H1 (cell line): ENCODE data around the gene ATP11A. TPM values are rescaled to one million over a fixed set of nuclear protein-coding genes. Genes with fewer than 3 reads are reported as not detected.

ENCODE experiments used
- CTCF ChIA-PET: fragments of 300-600 bp; sonication (Branson Sonifier 250); formaldehyde crosslinking; loops from one replicate; lab custom pipeline; 2021; ENCODE audit not compliant: partially characterized antibody; lab: Charles Lee
- POLR2A ChIA-PET: fragments of 300-600 bp; sonication (Branson Sonifier 250); formaldehyde crosslinking; loops from one replicate; lab custom pipeline; 2021; ENCODE audit warnings: inconsistent platforms; ENCODE audit not compliant: partially characterized antibody; lab: Charles Lee
- DNase-seq, 2 experiments: peaks; one replicate each; pipeline versions ENCODE4 v3.0.0 to v3.0.0-alpha.2; 2010 to 2022; ENCODE audit warnings: low spot score in 2 of 2, low read depth in 1 of 2, mixed read lengths in 1 of 2
- FAIRE-seq: peaks from 2 replicates; lab custom pipeline; 2011; peaks lifted over from hg19 to GRCh38; lab: Jason Lieb, UNC
- H2AFZ ChIP-seq: 2 replicates; pipeline ENCODE4 v1.8.1; 2012; ENCODE audit warnings: low read length, inconsistent platforms
- H2AK5ac ChIP-seq: 2 replicates; pipeline ENCODE4 v1.6.1; 2013; ENCODE audit warnings: low read depth, low read length
- H2BK120ac ChIP-seq: replicated peaks from 2 replicates; pipeline ENCODE3; 2013; ENCODE audit warnings: low read depth, low read length, inconsistent platforms
- H2BK12ac ChIP-seq: 2 replicates; pipeline ENCODE4 v1.6.1; 2013; ENCODE audit warnings: low read depth, low read length
- H2BK15ac ChIP-seq: 2 replicates; pipeline ENCODE4 v1.6.1; 2013; ENCODE audit warnings: low read length
- H2BK20ac ChIP-seq: 2 replicates; pipeline ENCODE4 v1.6.1; 2013; ENCODE audit warnings: low read length
- H2BK5ac ChIP-seq: 2 replicates; pipeline ENCODE4 v1.6.1; 2013; ENCODE audit warnings: low read depth, low read length
- H3K14ac ChIP-seq: 2 replicates; pipeline ENCODE4 v1.6.1; 2013; ENCODE audit warnings: inconsistent platforms; ENCODE audit not compliant: insufficient read length
- H3K18ac ChIP-seq: 2 replicates; pipeline ENCODE4 v1.6.1; 2013; ENCODE audit warnings: low read length; ENCODE audit errors: extremely low read depth
- H3K23ac ChIP-seq: 2 replicates; pipeline ENCODE4 v1.6.1; 2013; ENCODE audit warnings: inconsistent platforms; ENCODE audit not compliant: insufficient read length
- H3K23me2 ChIP-seq: 2 replicates; pipeline ENCODE4 v1.6.1; 2013; ENCODE audit warnings: low read depth, low read length
- H3K27ac ChIP-seq: 2 replicates; pipeline ENCODE4 v1.6.1; 2011; ENCODE audit warnings: low read depth, low read length, inconsistent platforms
- H3K27me3 ChIP-seq, 4 experiments: replicated peaks in 1 of 4; 1 replicate in 1 of 4; 2 replicates in 3 of 4; pipeline versions ENCODE4 v1.6.1 to v1.8.1; 2011 to 2013; ENCODE audit warnings: low read length in 3 of 4, mild to moderate bottlenecking in 3 of 4, inconsistent platforms in 2 of 4, mixed read lengths in 2 of 4, moderate library complexity in 1 of 4; ENCODE audit not compliant: control insufficient read depth in 3 of 4, insufficient read depth in 3 of 4; ENCODE audit errors: extremely low read depth in 1 of 4
- H3K36me3 ChIP-seq, 4 experiments: 2 replicates each; pipeline versions ENCODE4 v1.6.1 to v1.8.1; 2011 to 2013; ENCODE audit warnings: mild to moderate bottlenecking in 4 of 4, low read length in 3 of 4, moderate library complexity in 2 of 4, control low read depth in 1 of 4, inconsistent platforms in 1 of 4; ENCODE audit not compliant: insufficient read depth in 4 of 4, control insufficient read depth in 2 of 4
- H3K4ac ChIP-seq: replicated peaks from 2 replicates; pipeline ENCODE3; 2013; ENCODE audit warnings: low read length, low read depth, mixed read lengths, inconsistent platforms; ENCODE audit not compliant: insufficient read length
- H3K4me1 ChIP-seq, 4 experiments: replicated peaks in 1 of 4; 1 replicate in 1 of 4; 2 replicates in 3 of 4; pipeline versions ENCODE4 v1.6.1 to v1.8.1; 2011 to 2013; ENCODE audit warnings: low read length in 3 of 4, inconsistent platforms in 2 of 4, mixed read lengths in 1 of 4; ENCODE audit not compliant: insufficient read depth in 4 of 4, control insufficient read depth in 3 of 4
- H3K4me2 ChIP-seq, 2 experiments: 2 replicates each; pipeline versions ENCODE4 v1.6.1 to v1.8.1; 2011 to 2013; ENCODE audit warnings: low read depth in 2 of 2, low read length in 2 of 2, control low read depth in 1 of 2, inconsistent platforms in 1 of 2, mild to moderate bottlenecking in 1 of 2; ENCODE audit not compliant: insufficient read depth in 1 of 2
- H3K4me3 ChIP-seq, 4 experiments: fragments of 200-600, 300-600 bp in 1 of 4; sonication (generic), shearing (Covaris generic), sonication (Bioruptor Twin) in 1 of 4; 2 replicates each; pipeline versions ENCODE4 v1.5.1 to v1.8.1; 2011 to 2016; ENCODE audit warnings: low read length in 4 of 4, low read depth in 3 of 4, control low read depth in 2 of 4, inconsistent platforms in 2 of 4, mild to moderate bottlenecking in 2 of 4, mixed read lengths in 1 of 4, moderate library complexity in 1 of 4; ENCODE audit not compliant: insufficient read depth in 2 of 4; ENCODE audit errors: extremely low read depth in 1 of 4
- H3K56ac ChIP-seq: replicated peaks from 2 replicates; pipeline ENCODE3; 2013; ENCODE audit warnings: low read depth, mild to moderate bottlenecking, mixed read lengths, low read length, inconsistent platforms; ENCODE audit not compliant: insufficient read length
- H3K79me1 ChIP-seq: 2 replicates; pipeline ENCODE4 v1.6.1; 2013; ENCODE audit warnings: low read depth, low read length, control low read depth
- H3K79me2 ChIP-seq, 2 experiments: 2 replicates each; pipeline versions ENCODE4 v1.6.1 to v1.8.1; 2012 to 2013; ENCODE audit warnings: low read length in 2 of 2, mild to moderate bottlenecking in 2 of 2, inconsistent platforms in 1 of 2; ENCODE audit not compliant: insufficient read depth in 2 of 2, control insufficient read depth in 1 of 2
- H3K9ac ChIP-seq, 4 experiments: replicated peaks in 1 of 4; 1 replicate in 1 of 4; 2 replicates in 3 of 4; pipeline versions ENCODE4 v1.6.1 to v1.8.1; 2011 to 2013; ENCODE audit warnings: low read depth in 3 of 4, low read length in 3 of 4, control low read depth in 2 of 4, mild to moderate bottlenecking in 2 of 4, moderate library complexity in 2 of 4, inconsistent platforms in 1 of 4; ENCODE audit errors: extremely low read depth in 1 of 4
- H3K9me3 ChIP-seq, 2 experiments: 2 replicates each; pipeline versions ENCODE4 v1.6.1 to v1.8.1; 2012 to 2013; ENCODE audit warnings: mild to moderate bottlenecking in 2 of 2, moderate library complexity in 2 of 2, control low read depth in 1 of 2, inconsistent platforms in 1 of 2, low read depth in 1 of 2, low read length in 1 of 2, mixed read lengths in 1 of 2; ENCODE audit not compliant: insufficient read depth in 2 of 2
- H4K20me1 ChIP-seq, 2 experiments: replicated peaks in 1 of 2; 2 replicates each; pipeline versions ENCODE3 to v1.8.1; 2011 to 2013; ENCODE audit warnings: inconsistent platforms in 2 of 2, low read length in 2 of 2, mild to moderate bottlenecking in 1 of 2; ENCODE audit not compliant: insufficient read depth in 2 of 2, control insufficient read depth in 1 of 2
- H4K5ac ChIP-seq: 2 replicates; pipeline ENCODE4 v1.6.1; 2013; ENCODE audit warnings: low read length, low read depth, mixed read lengths, inconsistent platforms; ENCODE audit not compliant: insufficient read length
- H4K8ac ChIP-seq: 2 replicates; pipeline ENCODE4 v1.8.0; 2013; ENCODE audit warnings: mild to moderate bottlenecking, moderate library complexity, low read length, inconsistent platforms; ENCODE audit not compliant: insufficient read depth; ENCODE audit errors: extremely low read depth
- H4K91ac ChIP-seq: replicated peaks from 2 replicates; pipeline ENCODE3; 2013; ENCODE audit warnings: low read length, mixed read lengths, inconsistent platforms; ENCODE audit not compliant: insufficient read length
- EZH2 ChIP-seq: fragments of 200-600 bp; sonication (generic); IDR thresholded peaks from 2 replicates; pipeline ENCODE4 v1.7.1; 2012; ENCODE audit warnings: low read depth, mild to moderate bottlenecking, moderate library complexity, low read length, inconsistent platforms; ENCODE audit not compliant: severe bottlenecking
- WGBS, 2 experiments: shearing (Covaris generic) in 1 of 2; methylation state at CpG; one replicate each; pipeline versions ENCODE4 v1.1.6 to v1.1.7; 2013 to 2015; ENCODE audit warnings: low lambda C conversion rate in 2 of 2, mixed read lengths in 2 of 2, inconsistent platforms in 1 of 2, low coverage in 1 of 2, missing lambda C conversion rate in 1 of 2; ENCODE audit not compliant: insufficient replicate concordance in 2 of 2, insufficient coverage in 1 of 2, insufficient read length in 1 of 2; ENCODE audit errors: extremely low coverage in 1 of 2, missing lambda C conversion rate in 1 of 2; 5-methylcytosine and 5-hydroxymethylcytosine counted together
- polyA plus RNA-seq, 7 experiments: library from polyadenylated mRNA; depleted of rRNA in 3 of 7; stranded (reverse) in 5 of 7; unstranded in 2 of 7; fragments of >200 nt in 5 of 7; fragments of 200-250 nt in 2 of 7; gene quantifications; 1 replicate in 5 of 7; 2 replicates in 1 of 7; 4 replicates in 1 of 7; pipeline versions ENCODE4 v1.2.1 to v1.2.3, GENCODE V29; 2011 to 2013; ENCODE audit warnings: missing spikeins in 2 of 7, mixed read lengths in 2 of 7
- total RNA-seq: library from RNA; stranded (reverse); fragmentation: NEBNext Ultra II Directional; extraction: Animal tissue kit (Norgen Biotek cat#: 25700); gene quantifications from 2 replicates; pipeline ENCODE4 v1.2.1, GENCODE V29; 2021
- TF ChIP-seq, protein P1 (sequence below), 3 experiments: IDR thresholded peaks; 1 replicate in 2 of 3; 2 replicates in 1 of 3; pipeline versions ENCODE4 v1.5.1 to v1.6.1; 2011; ENCODE audit warnings: low read length in 3 of 3, mild to moderate bottlenecking in 3 of 3, inconsistent platforms in 2 of 3, low read depth in 1 of 3, moderate library complexity in 1 of 3; ENCODE audit not compliant: insufficient read depth in 1 of 3; ENCODE audit errors: control extremely low read depth in 1 of 3

Gene ATP11A
- total and polyA plus RNA-seq, 2 of the 8 experiments (the other 6 are each of a cell fraction or from before 2014, with no cell fraction given) = 28.8 to 72.9 TPM

DNA sequence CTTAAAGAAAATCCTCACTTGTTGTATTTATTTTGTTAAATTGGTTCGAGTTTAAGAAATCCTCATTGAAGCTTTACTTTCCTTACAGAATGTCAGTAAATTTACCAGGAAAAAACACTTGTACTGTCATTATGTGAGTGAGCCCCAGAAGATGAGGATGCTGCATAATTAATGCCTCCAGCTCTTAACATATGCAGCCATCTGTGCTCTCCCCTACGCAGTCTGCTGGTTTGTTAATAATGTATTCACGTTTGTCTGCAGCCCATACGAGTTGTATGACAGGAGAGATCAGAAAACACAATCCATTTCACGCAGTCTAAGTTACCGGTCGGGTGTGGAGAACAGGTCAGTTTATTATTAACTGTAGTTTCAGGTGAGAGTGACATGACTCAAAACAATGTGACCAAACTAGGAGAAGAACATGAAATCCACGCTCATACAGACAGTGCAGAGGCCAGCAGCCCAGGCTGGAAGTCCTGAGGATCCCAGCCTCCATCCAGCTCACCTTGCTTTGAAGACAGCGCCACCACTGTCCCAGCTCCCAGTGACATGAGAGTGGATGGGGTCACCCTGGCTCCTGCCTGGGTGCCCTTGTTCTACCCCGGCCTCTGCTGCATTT is 19.8 kb upstream of the ATP11A start:
- H2BK15ac ChIP-seq = no peak overlapping the region
- no peak overlapping the region for H3K56ac ChIP-seq
- no peak overlapping the region for H2BK120ac ChIP-seq
- no peak overlapping the region for H4K8ac ChIP-seq
- POLR2A ChIA-PET = interaction anchor here (0.7 to 1.2 kb wide), 2 partner anchors 9 to 16 kb away, joined by 3 read pairs; no protein-coding TSS in a partner anchor
- H3K79me2 ChIP-seq = no peaks in the 10 kb centered on the region
- H3K18ac ChIP-seq = no peak overlapping the region
- no peak overlapping the region for H2AK5ac ChIP-seq
- no peak overlapping the region for H3K14ac ChIP-seq
- H3K23ac ChIP-seq = no peak overlapping the region
- no peaks in the 10 kb centered on the region for H3K9me3 ChIP-seq
- no peak overlapping the region for H2AFZ ChIP-seq
- CTCF ChIA-PET = interaction anchor here (0.6 to 1.4 kb wide), 4 partner anchors 29 to 161 kb away, joined by 3 to 6 read pairs (median 3); no protein-coding TSS in a partner anchor
- peaks cover 0 to 7% (median 1%) of the 10 kb centered on the region in 4 experiments; a peak in 2 of 7 replicates for H3K4me1 ChIP-seq
- H3K4me2 ChIP-seq = no peak overlapping the region
- no peak overlapping the region for H4K5ac ChIP-seq
- H4K20me1 ChIP-seq = peaks cover 0 to 6% of the 10 kb centered on the region in 2 experiments
- H3K27ac ChIP-seq = no peak overlapping the region
- no peak overlapping the region for H3K4me3 ChIP-seq
- H3K4ac ChIP-seq = no peak overlapping the region
- H3K36me3 ChIP-seq = no peaks in the 10 kb centered on the region; a peak in 1 of 8 replicates
- H4K91ac ChIP-seq = peak overlapping the region; percentile 6
- FAIRE-seq (no peak), DNase-seq (no peak)
- H2BK12ac ChIP-seq = no peak overlapping the region
- H3K9ac ChIP-seq = no peak overlapping the region
- H2BK5ac ChIP-seq = no peak overlapping the region
- H3K79me1 ChIP-seq = no peaks in the 10 kb centered on the region
- H3K23me2 ChIP-seq = peaks cover 14% of the 10 kb centered on the region
- H2BK20ac ChIP-seq = no peak overlapping the region
- TF ChIP-seq EZH2 = no peak
- TF ChIP-seq, protein P1, sequence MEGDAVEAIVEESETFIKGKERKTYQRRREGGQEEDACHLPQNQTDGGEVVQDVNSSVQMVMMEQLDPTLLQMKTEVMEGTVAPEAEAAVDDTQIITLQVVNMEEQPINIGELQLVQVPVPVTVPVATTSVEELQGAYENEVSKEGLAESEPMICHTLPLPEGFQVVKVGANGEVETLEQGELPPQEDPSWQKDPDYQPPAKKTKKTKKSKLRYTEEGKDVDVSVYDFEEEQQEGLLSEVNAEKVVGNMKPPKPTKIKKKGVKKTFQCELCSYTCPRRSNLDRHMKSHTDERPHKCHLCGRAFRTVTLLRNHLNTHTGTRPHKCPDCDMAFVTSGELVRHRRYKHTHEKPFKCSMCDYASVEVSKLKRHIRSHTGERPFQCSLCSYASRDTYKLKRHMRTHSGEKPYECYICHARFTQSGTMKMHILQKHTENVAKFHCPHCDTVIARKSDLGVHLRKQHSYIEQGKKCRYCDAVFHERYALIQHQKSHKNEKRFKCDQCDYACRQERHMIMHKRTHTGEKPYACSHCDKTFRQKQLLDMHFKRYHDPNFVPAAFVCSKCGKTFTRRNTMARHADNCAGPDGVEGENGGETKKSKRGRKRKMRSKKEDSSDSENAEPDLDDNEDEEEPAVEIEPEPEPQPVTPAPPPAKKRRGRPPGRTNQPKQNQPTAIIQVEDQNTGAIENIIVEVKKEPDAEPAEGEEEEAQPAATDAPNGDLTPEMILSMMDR (IDR thresholded peaks at IDR 0.05; ENCODE audit: control extremely low read depth in 1 of 3, insufficient read depth in 1 of 3, low read depth in 1 of 3, low read length in 3 of 3) = peak in 2 of 3 experiments; percentile 10 to 16; a peak in 1 of 4 replicates
- 84% methylated on average over 10 of the region's 10 CpGs; no CpG with 5 or more reads in 1 of the 2 experiments for WGBS, 2 experiments
- H3K27me3 ChIP-seq = peaks cover 0 to 4% (median 0%) of the 10 kb centered on the region in 4 experiments; a peak in 3 of 7 replicates
